Measurements from ENCODE around the gene C1orf159. TPM values are rescaled to one million over a fixed set of nuclear protein-coding genes. Genes with fewer than 3 reads are reported as not detected.

Gene C1orf159
- total RNA-seq, 1 donor from 2014 or later, result 11.8 TPM

- no peak for TF ChIP-seq POLR2A (IDR thresholded peaks at IDR 0.05)
- TF ChIP-seq CTCF (IDR thresholded peaks at IDR 0.05), result no peak
- TF ChIP-seq POLR2AphosphoS5 (IDR thresholded peaks at IDR 0.05; ENCODE audit: insufficient read depth in 1 of 2, low read depth in 1 of 2), result no peak
- DNase-seq (ENCODE audit: extremely low spot score in 2 of 2), result no peak
- peaks cover 5% of the 10 kb centered on the region for H3K27me3 ChIP-seq
- intact Hi-C loops (cut with DNase I), result no loop called here
- H3K9me3 ChIP-seq, result no peaks in the 10 kb centered on the region
- H3K36me3 ChIP-seq, result no peaks in the 10 kb centered on the region
- H3K27ac ChIP-seq, result no peak overlapping the region
- peaks cover 24% of the 10 kb centered on the region for H3K4me1 ChIP-seq
- peak overlapping the region; percentile 36 to 60 for H3K4me3 ChIP-seq
Observed at GRCh38 chr1:1033731-1034438, 82.0 kb downstream of the C1orf159 start.

GRCh38 chr1:1033009-1033587, 82.8 kb downstream of the C1orf159 start:
- peaks cover 22% of the 10 kb centered on the region for H3K4me1 ChIP-seq
- no peaks in the 10 kb centered on the region for H3K9me3 ChIP-seq
- H3K27ac ChIP-seq, result no peak overlapping the region
- TF ChIP-seq POLR2AphosphoS5 (IDR thresholded peaks at IDR 0.05; ENCODE audit: insufficient read depth in 1 of 2, low read depth in 1 of 2), result peak in 1 of 2 donors; percentile 34
- TF ChIP-seq CTCF (IDR thresholded peaks at IDR 0.05), result peak; percentile 31 to 52 (median 50)
- no peak for TF ChIP-seq POLR2A (IDR thresholded peaks at IDR 0.05)
- peak overlapping the region; percentile 36 to 60 for H3K4me3 ChIP-seq
- peaks cover 5% of the 10 kb centered on the region for H3K27me3 ChIP-seq
- intact Hi-C loops (cut with DNase I), result no loop called here
- H3K36me3 ChIP-seq, result no peaks in the 10 kb centered on the region
- no peak for DNase-seq (ENCODE audit: extremely low spot score in 2 of 2)

GRCh38 chr1:1032424-1032823, 83.5 kb downstream of the C1orf159 start:
- Histone ChIP-seq H3K27ac (no peak overlapping the region), H3K27me3 (peaks cover 5% of the 10 kb centered on the region), H3K4me3 (peak overlapping the region in 1 of 2 donors; percentile 60), H3K36me3 (no peaks in the 10 kb centered on the region), H3K9me3 (no peaks in the 10 kb centered on the region), H3K4me1 (peaks cover 22% of the 10 kb centered on the region)
- DNase-seq (ENCODE audit: extremely low spot score in 2 of 2), result no peak
- intact Hi-C loops (cut with DNase I), result no loop called here
- no peak for TF ChIP-seq POLR2AphosphoS5 (IDR thresholded peaks at IDR 0.05; ENCODE audit: insufficient read depth in 1 of 2, low read depth in 1 of 2)
- TF ChIP-seq CTCF (IDR thresholded peaks at IDR 0.05), result no peak
- TF ChIP-seq POLR2A (IDR thresholded peaks at IDR 0.05), result no peak

Other genes with a start within 250 kb of the C1orf159 start
- gene SAMD11, start 192.2 kb downstream of the C1orf159 start, total RNA-seq, result 33.9 TPM
- 42.5 TPM for gene NOC2L, start 156.8 kb downstream of the C1orf159 start, total RNA-seq
- 19.6 TPM for gene KLHL17, start 155.5 kb downstream of the C1orf159 start, total RNA-seq
- gene PLEKHN1, start 149.6 kb downstream of the C1orf159 start, total RNA-seq, result 15.2 TPM
- gene PERM1, start 134.0 kb downstream of the C1orf159 start, total RNA-seq, result not detected
- 34.6 TPM for gene HES4, start 116.0 kb downstream of the C1orf159 start, total RNA-seq
- 29.0 TPM for gene ISG15, start 102.6 kb downstream of the C1orf159 start, total RNA-seq
- 25.5 TPM for gene AGRN, start 96.0 kb downstream of the C1orf159 start, total RNA-seq
- gene RNF223, start 41.8 kb downstream of the C1orf159 start, total RNA-seq, result 4.9 TPM
- not detected for gene TTLL10, start 57.8 kb upstream of the C1orf159 start, total RNA-seq
- gene TNFRSF18, start 90.5 kb upstream of the C1orf159 start, total RNA-seq, result 4.4 TPM
- gene TNFRSF4, start 98.1 kb upstream of the C1orf159 start, total RNA-seq, result not detected
- 74.2 TPM for gene SDF4, start 115.9 kb upstream of the C1orf159 start, total RNA-seq
- 11.0 TPM for gene B3GALT6, start 116.1 kb upstream of the C1orf159 start, total RNA-seq
- gene C1QTNF12, start 130.6 kb upstream of the C1orf159 start, total RNA-seq, result not detected
- gene UBE2J2, start 157.8 kb upstream of the C1orf159 start, total RNA-seq, result 56.7 TPM
- gene SCNN1D, start 164.3 kb upstream of the C1orf159 start, total RNA-seq, result 8.6 TPM
- gene ACAP3, start 191.8 kb upstream of the C1orf159 start, total RNA-seq, result 68.5 TPM
- gene PUSL1, start 192.5 kb upstream of the C1orf159 start, total RNA-seq, result 31.2 TPM
- 142 TPM for gene INTS11, start 208.6 kb upstream of the C1orf159 start, total RNA-seq
- gene CPTP, start 208.7 kb upstream of the C1orf159 start, total RNA-seq, result 20.9 TPM
- 0.74 TPM for gene TAS1R3, start 215.2 kb upstream of the C1orf159 start, total RNA-seq
- gene DVL1, start 233.3 kb upstream of the C1orf159 start, total RNA-seq, result 72.4 TPM
- 136 TPM for gene MXRA8, start 242.5 kb upstream of the C1orf159 start, total RNA-seq